NCI-H1436 treated with DMSO at 0.1 percent for 48 hours (cell line): ENCODE results near the gene RPS24.
"Not testable (repeated sequence)": the region's sequence is repeated elsewhere in the genome, so short reads cannot be mapped to it uniquely, and the experiment has no call there.

Experiments
- DNase-seq: peaks from one replicate; lab custom pipeline; 2025; lab: John Stamatoyannopoulos, UW

The RPS24 gene

GRCh38 chr10:78033637-78034470 lies at the start of gene RPS24:
TSS of gene RPS24 (plus strand) at chr10:78033863. CDS start at chr10:78033902, 39 bp downstream.
- DNase-seq, result peak; percentile 94

- no peak for DNase-seq
Measured at GRCh38 chr10:77984986-77985385, 48.7 kb upstream of the RPS24 start.

GRCh38 chr10:77987671-77988255 lies 45.9 kb upstream of the RPS24 start:
- DNase-seq, result no peak

GRCh38 chr10:77989081-77989724 lies 44.5 kb upstream of the RPS24 start:
- DNase-seq, result no peak

GRCh38 chr10:77993620-77994019 lies 40.0 kb upstream of the RPS24 start:
- no peak for DNase-seq

- DNase-seq, result not testable (repeated sequence)
Measured at GRCh38 chr10:77998780-77999179, 34.9 kb upstream of the RPS24 start.

- no peak for DNase-seq
Measured at GRCh38 chr10:78000206-78000605, 33.5 kb upstream of the RPS24 start.

GRCh38 chr10:78000956-78001472 lies 32.6 kb upstream of the RPS24 start:
- DNase-seq, result no peak

- no peak for DNase-seq
Measured at GRCh38 chr10:78002541-78003288, 30.9 kb upstream of the RPS24 start.

- no peak for DNase-seq
Measured at GRCh38 chr10:78004215-78005026, 29.2 kb upstream of the RPS24 start.

- DNase-seq, result no peak
Measured at GRCh38 chr10:78007172-78007571, 26.5 kb upstream of the RPS24 start.

- DNase-seq, result no peak
Measured at GRCh38 chr10:78009662-78010061, 24.0 kb upstream of the RPS24 start.

- no peak for DNase-seq
Measured at GRCh38 chr10:78010278-78010677, 23.4 kb upstream of the RPS24 start.

GRCh38 chr10:78011065-78011464 lies 22.6 kb upstream of the RPS24 start:
- no peak for DNase-seq

GRCh38 chr10:78013564-78013963 lies 20.1 kb upstream of the RPS24 start:
- DNase-seq, result no peak

GRCh38 chr10:78015546-78015945 lies 18.1 kb upstream of the RPS24 start:
- DNase-seq, result no peak

- DNase-seq, result no peak
Measured at GRCh38 chr10:78017856-78018255, 15.8 kb upstream of the RPS24 start.

GRCh38 chr10:78019264-78019663 lies 14.4 kb upstream of the RPS24 start:
- DNase-seq, result no peak

- DNase-seq, result no peak
Measured at GRCh38 chr10:78021201-78021600, 12.5 kb upstream of the RPS24 start.

GRCh38 chr10:78023741-78024140 lies 9.9 kb upstream of the RPS24 start:
- no peak for DNase-seq

- no peak for DNase-seq
Measured at GRCh38 chr10:78025685-78026364, 7.8 kb upstream of the RPS24 start.
